ENCODE data around the gene PPP6R3.

Gene PPP6R3

DNA sequence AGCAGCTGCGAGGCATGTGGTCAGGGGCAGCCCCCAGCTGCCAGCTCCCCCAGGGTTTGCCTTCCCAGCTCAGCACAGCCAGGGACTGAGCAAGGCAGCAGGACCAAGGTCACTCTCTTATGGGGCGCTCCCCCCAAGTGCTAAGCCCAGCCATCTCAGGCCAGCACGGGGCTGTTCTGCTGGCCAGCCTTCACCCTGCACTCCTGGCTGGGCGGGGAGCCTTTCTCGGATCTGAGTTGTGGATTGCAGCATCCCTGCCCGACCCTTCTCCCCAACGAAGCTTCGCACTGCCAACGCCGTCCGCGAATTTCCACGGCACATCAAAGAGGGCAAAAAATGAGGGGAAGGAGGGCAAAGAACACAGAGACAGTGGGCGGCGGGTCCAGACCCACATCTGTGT is 181.3 kb downstream of the PPP6R3 start:
- no peak for TF ChIP-seq JUND (IDR thresholded peaks at IDR 0.05; ENCODE audit: low read depth)
- DNase-seq (ENCODE audit: low read depth in 1 of 2, low spot score in 1 of 2), result no peak
- in situ Hi-C loops (cut with HindIII; ENCODE audit: low pct_unique_long_range_greater_than_20kb, low sequenced_read_pairs), result no loop called here

DNA sequence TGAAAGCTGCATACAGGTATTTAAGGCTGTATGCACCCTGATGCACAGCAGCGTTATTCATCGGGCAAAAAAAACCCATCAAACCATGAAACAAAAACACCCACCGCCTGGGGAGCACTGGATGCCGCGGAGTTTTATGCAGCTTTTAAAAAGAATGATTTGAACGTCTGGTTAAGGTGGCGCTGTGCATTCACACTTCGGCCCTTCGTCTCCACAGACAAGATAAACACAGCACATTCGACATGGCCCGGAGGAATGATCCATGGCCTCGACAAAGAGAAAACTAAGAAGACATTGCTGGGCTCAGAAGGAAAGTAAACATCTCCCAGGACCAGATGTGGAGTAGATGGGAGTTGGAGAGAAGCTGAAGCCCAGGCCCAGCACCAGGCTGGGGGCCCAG is 183.0 kb downstream of the PPP6R3 start:
- no peak for TF ChIP-seq JUND (IDR thresholded peaks at IDR 0.05; ENCODE audit: low read depth)
- in situ Hi-C loops (cut with HindIII; ENCODE audit: low pct_unique_long_range_greater_than_20kb, low sequenced_read_pairs), result no loop called here
- DNase-seq (ENCODE audit: low read depth in 1 of 2, low spot score in 1 of 2), result peak; percentile 56 to 70

DNA sequence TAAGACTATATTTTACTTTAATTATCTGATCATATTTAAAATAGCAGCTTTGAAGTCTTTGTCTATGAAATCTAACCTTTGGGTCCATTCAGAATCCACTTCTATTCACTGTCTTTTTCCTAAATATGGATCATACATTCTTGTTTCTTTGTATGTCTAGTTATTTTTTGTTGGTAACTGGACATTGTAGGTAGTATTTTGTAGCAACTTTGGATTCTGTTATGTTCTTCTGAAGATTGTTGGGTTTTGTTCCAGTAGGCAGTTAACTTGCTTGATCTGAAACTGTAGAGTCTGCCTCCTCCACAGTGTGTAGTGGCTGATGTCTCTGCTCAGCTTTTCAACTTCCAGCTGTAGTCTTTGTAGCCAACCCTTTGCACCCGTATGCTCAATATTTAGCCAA is 186.3 kb downstream of the PPP6R3 start:
- in situ Hi-C loops (cut with HindIII; ENCODE audit: low pct_unique_long_range_greater_than_20kb, low sequenced_read_pairs), result no loop called here
- DNase-seq (ENCODE audit: low read depth in 1 of 2, low spot score in 1 of 2), result no peak

DNA sequence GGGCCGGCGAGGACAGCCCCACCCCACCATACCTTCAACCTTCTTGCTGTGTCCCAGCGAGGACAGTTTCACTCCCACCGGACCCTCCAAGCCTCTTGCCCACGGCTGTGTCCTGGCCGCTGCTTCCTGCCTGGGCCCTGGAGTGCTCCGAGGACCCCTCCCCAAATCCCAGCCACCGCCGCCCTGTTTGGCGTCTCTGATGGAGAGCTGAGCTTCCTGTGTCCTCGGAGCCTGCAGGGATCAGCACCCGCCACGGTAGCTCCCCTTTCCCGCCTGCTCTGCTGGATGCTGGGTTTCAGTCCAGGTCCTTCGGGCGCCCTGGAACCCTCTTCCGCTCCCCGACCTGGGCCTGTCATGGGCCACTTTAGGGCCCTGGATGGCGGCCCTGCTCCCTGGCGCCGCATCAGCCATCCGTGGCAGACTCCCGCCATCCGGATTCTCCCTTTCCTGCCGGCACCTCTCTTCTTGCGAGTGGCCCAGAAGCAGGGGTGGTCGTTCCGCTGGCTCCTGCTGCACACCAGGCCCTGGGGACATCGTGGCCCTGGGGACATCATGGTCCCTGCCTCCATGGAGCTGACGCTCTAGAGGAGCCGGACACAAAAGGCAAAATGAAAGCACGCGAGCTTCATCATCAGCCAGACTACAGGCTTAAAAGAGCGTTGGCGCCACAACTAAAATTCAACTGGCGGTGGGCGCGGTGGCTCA is 189.5 kb downstream of the PPP6R3 start:
- no peak for TF ChIP-seq JUND (IDR thresholded peaks at IDR 0.05; ENCODE audit: low read depth)
- no peak for DNase-seq (ENCODE audit: low read depth in 1 of 2, low spot score in 1 of 2)
- in situ Hi-C loops (cut with HindIII; ENCODE audit: low pct_unique_long_range_greater_than_20kb, low sequenced_read_pairs), result no loop called here

More for the DNA sequence above, 186.3 kb downstream of the PPP6R3 start:
- no peak for TF ChIP-seq JUND (IDR thresholded peaks at IDR 0.05; ENCODE audit: low read depth)

DNA sequence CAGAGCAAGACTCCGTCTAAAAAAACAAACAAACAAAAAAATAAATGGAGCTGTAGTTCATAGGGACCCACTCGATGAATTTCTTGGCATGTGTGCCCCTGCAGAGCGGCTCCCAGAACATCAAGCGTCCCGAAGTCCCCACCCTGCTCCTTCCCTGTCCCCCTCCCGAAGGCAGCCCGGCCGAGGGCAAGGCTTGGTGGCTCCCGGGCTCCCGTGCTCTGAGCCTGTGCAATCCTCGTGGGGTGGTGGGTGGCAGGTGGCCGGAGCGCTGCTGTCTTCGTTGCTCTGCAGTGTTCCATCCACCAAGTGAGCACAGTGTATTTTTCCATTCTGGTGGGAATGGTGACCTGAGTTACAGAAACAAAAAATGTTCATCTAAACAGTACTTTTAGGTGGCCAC is 190.2 kb downstream of the PPP6R3 start:
- no peak for DNase-seq (ENCODE audit: low read depth in 1 of 2, low spot score in 1 of 2)
- TF ChIP-seq JUND (IDR thresholded peaks at IDR 0.05; ENCODE audit: low read depth), result no peak
- in situ Hi-C loops (cut with HindIII; ENCODE audit: low pct_unique_long_range_greater_than_20kb, low sequenced_read_pairs), result no loop called here

DNA sequence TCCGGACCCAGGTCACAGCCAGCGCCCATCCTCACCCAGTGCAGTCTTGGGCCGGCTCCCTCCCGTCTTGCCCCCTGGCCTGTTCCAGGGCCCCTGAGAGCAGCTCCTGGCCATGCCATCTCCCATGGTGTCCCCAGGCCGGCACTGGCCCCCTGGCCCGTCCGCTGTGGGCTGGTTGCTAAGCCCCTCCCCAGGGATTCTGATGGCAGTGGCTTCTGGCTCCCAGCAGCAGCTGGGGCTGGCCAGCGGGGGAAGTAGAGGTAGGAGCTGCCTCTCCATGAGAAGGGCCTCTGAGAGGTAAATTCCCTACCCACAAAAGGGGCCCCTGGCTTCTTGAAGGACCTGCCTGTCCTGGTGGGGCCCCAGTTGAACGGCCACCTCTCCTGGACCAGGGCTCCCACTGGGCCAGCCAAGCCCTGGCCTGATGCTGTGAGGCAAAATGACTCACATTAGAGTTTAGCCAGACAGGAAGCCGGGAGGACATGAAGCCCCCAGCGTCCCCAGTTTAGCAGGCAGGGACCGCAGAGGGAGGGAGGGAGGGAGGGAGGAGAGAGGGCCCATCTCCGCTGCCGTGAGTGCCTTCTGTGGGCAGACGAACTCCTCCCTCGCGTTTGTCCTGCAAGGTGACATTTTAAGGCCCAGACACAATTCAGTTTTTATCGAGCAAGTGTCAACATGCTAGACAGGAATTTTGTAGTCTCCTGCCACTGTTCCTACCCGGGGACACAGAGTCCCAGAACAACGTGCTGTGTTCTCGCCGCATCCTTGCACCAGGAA is 190.8 kb downstream of the PPP6R3 start:
- in situ Hi-C loops (cut with HindIII; ENCODE audit: low pct_unique_long_range_greater_than_20kb, low sequenced_read_pairs), result no loop called here
- DNase-seq (ENCODE audit: low read depth in 1 of 2, low spot score in 1 of 2), result peak in 1 of 2 experiments; percentile 28
- no peak for TF ChIP-seq JUND (IDR thresholded peaks at IDR 0.05; ENCODE audit: low read depth)

DNA sequence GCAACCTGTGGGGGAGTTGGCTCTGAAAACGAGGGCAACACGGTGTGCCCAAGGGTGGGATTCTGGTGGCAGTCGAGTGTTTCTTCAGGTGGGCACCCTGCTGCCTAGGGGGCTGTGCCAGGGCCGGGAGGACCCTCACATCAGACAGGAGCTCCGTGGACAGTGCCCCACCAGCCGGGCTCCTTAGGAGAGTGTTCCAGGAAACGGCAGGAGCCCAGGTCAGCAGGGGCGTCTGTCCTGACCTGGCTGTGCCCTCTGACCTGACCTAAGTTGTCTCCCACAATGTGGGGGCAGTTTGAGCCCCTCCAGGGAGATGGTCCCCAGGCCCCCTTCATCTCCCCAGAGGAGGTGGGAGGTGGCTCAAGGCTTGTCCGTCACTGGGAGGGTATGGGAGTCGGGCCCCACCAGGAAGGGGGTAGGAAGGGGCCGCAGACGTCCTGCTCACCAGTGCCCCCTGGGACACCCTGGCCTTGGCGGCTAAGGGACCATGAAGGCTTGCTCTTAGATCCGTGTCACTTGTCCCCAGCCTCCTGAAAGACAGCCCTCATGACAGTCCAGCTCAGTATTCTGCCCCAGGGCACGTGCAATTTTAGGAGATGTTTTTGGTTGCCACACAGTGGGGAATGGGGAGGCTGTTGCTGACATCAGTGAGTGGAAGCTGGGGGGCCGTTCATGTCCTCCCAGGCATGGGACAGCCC is 191.6 kb downstream of the PPP6R3 start:
- no peak for DNase-seq (ENCODE audit: low read depth in 1 of 2, low spot score in 1 of 2)
- in situ Hi-C loops (cut with HindIII; ENCODE audit: low pct_unique_long_range_greater_than_20kb, low sequenced_read_pairs), result no loop called here
- no peak for TF ChIP-seq JUND (IDR thresholded peaks at IDR 0.05; ENCODE audit: low read depth)

DNA sequence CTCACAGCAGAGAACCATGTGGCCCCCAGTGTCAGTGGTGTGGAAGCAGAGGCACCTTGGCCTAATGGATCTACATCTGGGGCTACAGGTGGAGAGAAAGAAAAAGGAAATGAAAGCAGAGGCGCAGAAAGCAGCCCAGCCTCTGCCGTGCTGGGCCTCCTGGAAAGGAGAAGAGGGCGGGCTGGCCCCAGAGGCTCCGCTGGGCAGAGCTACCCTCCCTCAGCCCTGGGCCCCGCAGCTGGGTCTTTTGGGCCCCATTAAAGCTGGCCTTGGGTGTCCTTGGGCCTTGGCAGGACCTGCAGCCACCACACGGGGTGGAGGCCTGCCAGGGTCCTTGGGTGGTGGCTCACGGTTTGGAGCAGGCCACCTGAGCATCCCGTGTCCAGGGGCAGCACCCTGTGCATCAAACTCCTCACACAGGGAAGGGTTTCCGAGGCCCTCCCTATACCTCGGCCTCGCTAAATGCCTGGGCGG is 192.2 kb downstream of the PPP6R3 start:
- DNase-seq (ENCODE audit: low read depth in 1 of 2, low spot score in 1 of 2), result no peak
- in situ Hi-C loops (cut with HindIII; ENCODE audit: low pct_unique_long_range_greater_than_20kb, low sequenced_read_pairs), result no loop called here
- no peak for TF ChIP-seq JUND (IDR thresholded peaks at IDR 0.05; ENCODE audit: low read depth)

DNA sequence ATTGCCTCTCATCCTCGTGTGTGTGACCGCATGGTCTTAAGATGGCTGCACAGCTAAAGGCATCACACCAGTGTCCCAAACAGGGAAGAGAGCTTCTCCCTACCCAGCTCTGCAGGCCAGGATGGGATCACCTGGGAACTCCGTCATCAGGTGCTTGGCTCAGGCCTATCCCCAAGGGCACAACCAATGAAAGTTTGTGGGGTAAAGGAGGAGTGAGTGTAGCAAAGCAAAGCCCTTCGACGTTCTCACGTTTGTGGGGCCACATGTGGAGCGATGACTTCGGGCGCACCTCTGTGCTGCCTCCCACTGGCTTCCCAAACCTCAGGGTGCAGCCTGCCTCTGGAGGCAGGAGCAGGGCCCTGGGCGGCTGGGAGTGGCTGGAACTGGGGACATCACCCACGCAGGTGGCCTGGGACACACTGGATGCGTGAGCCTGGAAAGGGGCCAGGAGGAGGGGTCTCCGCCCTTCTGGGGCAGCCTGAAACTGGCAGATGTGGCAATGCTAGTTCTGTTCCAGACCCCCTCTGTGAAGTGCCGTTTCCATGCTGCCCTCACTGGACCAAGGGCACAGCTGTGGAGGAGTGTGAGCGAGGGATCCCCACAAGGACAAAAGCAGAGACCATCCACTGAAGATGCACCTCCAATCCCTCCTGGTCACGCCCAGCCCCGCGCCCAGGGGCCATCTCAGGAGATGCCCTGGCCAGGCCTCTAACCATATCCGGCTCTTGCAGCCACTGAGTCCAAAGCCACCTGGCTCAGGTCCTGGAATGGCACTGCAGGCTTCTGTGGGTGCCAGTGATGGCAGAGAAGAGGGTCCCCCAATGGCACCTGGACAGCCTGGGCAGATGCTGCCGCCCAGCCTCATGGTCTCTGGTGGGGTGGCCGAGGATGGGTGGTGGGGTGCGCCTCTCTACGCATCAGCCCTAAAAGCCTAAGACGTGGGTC is 193.2 kb downstream of the PPP6R3 start:
- in situ Hi-C loops (cut with HindIII; ENCODE audit: low pct_unique_long_range_greater_than_20kb, low sequenced_read_pairs), result no loop called here

DNA sequence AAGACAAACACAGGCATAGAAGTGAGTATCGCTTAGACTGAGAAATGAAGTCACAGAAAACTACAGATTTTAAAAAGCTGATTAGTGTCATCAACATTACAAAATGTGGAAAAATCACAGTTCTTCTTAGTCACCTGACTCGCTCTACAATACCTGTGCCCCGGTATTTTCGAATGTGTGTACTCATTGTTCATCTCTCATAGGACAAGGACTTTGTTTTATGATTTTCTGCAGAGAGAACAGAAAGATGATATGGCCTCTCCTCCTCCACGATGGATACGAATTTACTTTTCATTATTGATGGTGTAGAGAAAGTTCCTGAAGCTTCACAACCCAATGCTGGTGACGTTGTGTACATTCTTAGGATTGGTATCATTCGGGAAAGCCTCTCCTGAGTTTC is 194.4 kb downstream of the PPP6R3 start:
- DNase-seq (ENCODE audit: low read depth in 1 of 2, low spot score in 1 of 2), result no peak
- no peak for TF ChIP-seq JUND (IDR thresholded peaks at IDR 0.05; ENCODE audit: low read depth)
- in situ Hi-C loops (cut with HindIII; ENCODE audit: low pct_unique_long_range_greater_than_20kb, low sequenced_read_pairs), result no loop called here

More for the DNA sequence above, 193.2 kb downstream of the PPP6R3 start:
- TF ChIP-seq JUND (IDR thresholded peaks at IDR 0.05; ENCODE audit: low read depth), result no peak
- no peak for DNase-seq (ENCODE audit: low read depth in 1 of 2, low spot score in 1 of 2)

DNA sequence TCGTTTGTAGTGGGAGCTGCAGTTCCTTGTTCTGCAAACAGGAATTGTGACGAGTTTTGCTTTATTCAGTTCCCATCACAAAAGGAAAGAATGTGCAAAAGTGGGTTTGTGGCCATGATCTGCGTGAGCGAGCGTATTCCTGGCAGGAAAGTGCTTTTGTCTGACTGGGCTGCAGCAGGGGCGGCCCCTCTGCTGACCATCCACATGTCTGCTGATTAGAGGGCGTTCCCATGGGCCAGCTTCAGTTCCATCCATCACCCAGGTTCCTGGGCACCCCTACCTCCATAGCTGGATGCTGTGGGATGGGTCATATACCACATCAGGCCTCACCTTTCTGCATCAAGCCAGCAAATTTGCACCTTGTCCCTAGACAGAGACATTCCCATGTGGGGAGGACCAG is 194.9 kb downstream of the PPP6R3 start:
- DNase-seq (ENCODE audit: low read depth in 1 of 2, low spot score in 1 of 2), result no peak
- in situ Hi-C loops (cut with HindIII; ENCODE audit: low pct_unique_long_range_greater_than_20kb, low sequenced_read_pairs), result no loop called here
- TF ChIP-seq JUND (IDR thresholded peaks at IDR 0.05; ENCODE audit: low read depth), result no peak

DNA sequence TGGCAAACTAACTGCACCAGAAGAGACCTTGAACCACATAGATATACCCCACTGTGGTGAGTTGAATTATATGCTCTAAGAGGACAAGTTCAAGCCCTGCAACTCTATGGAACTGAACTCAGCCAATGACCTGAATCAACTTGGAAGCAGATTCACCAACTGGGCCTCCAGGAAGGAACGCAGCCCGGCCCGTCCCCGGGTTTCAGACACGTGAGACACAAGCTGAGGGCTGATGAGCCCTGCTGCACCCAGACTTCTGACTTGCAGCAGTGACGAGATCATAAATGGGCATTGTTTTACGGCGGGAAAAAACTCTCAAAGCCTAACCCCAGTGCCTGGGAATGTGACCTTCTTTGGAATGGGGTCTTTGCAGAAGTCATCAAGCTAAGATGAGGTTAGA is 195.3 kb downstream of the PPP6R3 start:
- no peak for DNase-seq (ENCODE audit: low read depth in 1 of 2, low spot score in 1 of 2)
- no peak for TF ChIP-seq JUND (IDR thresholded peaks at IDR 0.05; ENCODE audit: low read depth)
- in situ Hi-C loops (cut with HindIII; ENCODE audit: low pct_unique_long_range_greater_than_20kb, low sequenced_read_pairs), result no loop called here

Data from T47D (cell line).